Tibial nerve (tissue), 4 donors: ENCODE measurements around the gene FBXO47.

ENCODE experiments used
- CTCF ChIP-seq, 5 experiments: fragments of 200-600 bp in 3 of 5; fragments of 450-650 bp in 2 of 5; sonication (generic) in 3 of 5; IDR thresholded peaks; one replicate each; pipeline ENCODE4 v1.5.1; 2016 to 2019; ENCODE audit warnings: antibody characterized with exemption in 5 of 5, mild to moderate bottlenecking in 3 of 5, moderate library complexity in 2 of 5
- EP300 ChIP-seq, 2 donors: sonication (generic); formaldehyde crosslinking; IDR thresholded peaks; one replicate each; pipeline ENCODE4 v1.6.1; 2017; ENCODE audit warnings: antibody characterized with exemption in 2 of 2, mild to moderate bottlenecking in 1 of 2
- POLR2A ChIP-seq, 2 donors: fragments of 450-650 bp; IDR thresholded peaks; one replicate each; pipeline ENCODE4 v1.6.1; 2017; ENCODE audit warnings: antibody characterized with exemption in 2 of 2, mild to moderate bottlenecking in 2 of 2, moderate library complexity in 2 of 2

- no peak for TF ChIP-seq CTCF (IDR thresholded peaks at IDR 0.05)
- no peak for TF ChIP-seq POLR2A (IDR thresholded peaks at IDR 0.05)
- no peak for TF ChIP-seq EP300 (IDR thresholded peaks at IDR 0.05)
Measured at GRCh38 chr17:38970128-38970527, 2.9 kb upstream of the FBXO47 start.
